Measurements from ENCODE around the gene CCR1. TPM values are rescaled to one million over a fixed set of nuclear protein-coding genes. Genes with fewer than 3 reads are reported as not detected.

Gene CCR1
- total RNA-seq, 1 donor from 2014 or later = 47.4 TPM

Other genes starting within 250 kb of the CCR1 start
- 40.9 TPM for gene FYCO1, start 212.5 kb downstream of the CCR1 start, total RNA-seq
- 0.32 TPM for gene XCR1, start 180.8 kb downstream of the CCR1 start, total RNA-seq
- not detected for gene CCR3, start 34.1 kb upstream of the CCR1 start, total RNA-seq
- 15.8 TPM for gene CCR2, start 145.8 kb upstream of the CCR1 start, total RNA-seq
- 5.3 TPM for gene CCR5, start 162.6 kb upstream of the CCR1 start, total RNA-seq
- gene CCRL2, start 198.9 kb upstream of the CCR1 start, total RNA-seq = 23.5 TPM

All from lower lobe of right lung (tissue), 1 donor.